HG03457 (cell line): ENCODE results near the gene DLEC1.
"Not testable (repeated sequence)": the region's sequence is repeated elsewhere in the genome, so short reads cannot be mapped to it uniquely, and the experiment has no call there.

Experiments
- ATAC-seq: cut with Tn5 transposase; IDR thresholded peaks from one replicate; pipeline ENCODE4 v1.9.1; 2021; ENCODE audit warnings: moderate number of reproducible peaks; ENCODE audit not compliant: unreplicated experiment

Gene DLEC1

GRCh38 chr3:38017445-38018295 is 21.3 kb upstream of the DLEC1 start:
- ATAC-seq, result no peak

GRCh38 chr3:38018296-38019266 is 20.4 kb upstream of the DLEC1 start:
- no peak for ATAC-seq

GRCh38 chr3:38019658-38020341 is 19.2 kb upstream of the DLEC1 start:
- no peak for ATAC-seq

GRCh38 chr3:38020342-38020726 is 18.7 kb upstream of the DLEC1 start:
- ATAC-seq, result no peak

GRCh38 chr3:38021196-38021595 is 17.8 kb upstream of the DLEC1 start:
- ATAC-seq, result no peak

GRCh38 chr3:38022301-38022700 is 16.7 kb upstream of the DLEC1 start:
- no peak for ATAC-seq

GRCh38 chr3:38022896-38023709 is 15.9 kb upstream of the DLEC1 start:
- no peak for ATAC-seq

GRCh38 chr3:38026856-38027255 is 12.2 kb upstream of the DLEC1 start:
- ATAC-seq, result no peak

- ATAC-seq, result no peak
Observed at GRCh38 chr3:38027466-38028465, 11.2 kb upstream of the DLEC1 start.

- ATAC-seq, result no peak
Observed at GRCh38 chr3:38028621-38029361, 10.2 kb upstream of the DLEC1 start.

GRCh38 chr3:38029400-38030125 is 9.4 kb upstream of the DLEC1 start, which contains the start of gene PLCD1:
TSS of gene PLCD1 (minus strand) at chr3:38029642. CDS start at chr3:38029539, 103 bp downstream.
- ATAC-seq, result no peak

- no peak for ATAC-seq
Observed at GRCh38 chr3:38030126-38031021, 8.6 kb upstream of the DLEC1 start.

GRCh38 chr3:38031022-38031994 is 7.7 kb upstream of the DLEC1 start:
- no peak for ATAC-seq

GRCh38 chr3:38032328-38032865 is 6.6 kb upstream of the DLEC1 start:
- ATAC-seq, result no peak

GRCh38 chr3:38033586-38033985 is 5.4 kb upstream of the DLEC1 start:
- not testable (repeated sequence) for ATAC-seq
